HL-60 (cell line): ENCODE measurements around the gene NR3C1.

Experiments used
- POLR2AphosphoS5 ChIP-seq: IDR thresholded peaks from 2 replicates; pipeline ENCODE4 v1.6.1; 2012; ENCODE audit warnings: low read depth
- SPI1 ChIP-seq: IDR thresholded peaks from 2 replicates; pipeline ENCODE4 v1.6.1; 2012; ENCODE audit warnings: low read depth, mild to moderate bottlenecking, borderline replicate concordance
- TF ChIP-seq, protein P1 (sequence below): IDR thresholded peaks from one replicate; pipeline ENCODE4 v1.5.1; 2011; ENCODE audit warnings: low read length, control low read depth, inconsistent platforms; ENCODE audit not compliant: insufficient read depth
- TF ChIP-seq, protein P2 (sequence below): IDR thresholded peaks from 2 replicates; pipeline ENCODE4 v1.6.1; 2012; ENCODE audit warnings: low read depth; ENCODE audit not compliant: insufficient replicate concordance

DNA sequence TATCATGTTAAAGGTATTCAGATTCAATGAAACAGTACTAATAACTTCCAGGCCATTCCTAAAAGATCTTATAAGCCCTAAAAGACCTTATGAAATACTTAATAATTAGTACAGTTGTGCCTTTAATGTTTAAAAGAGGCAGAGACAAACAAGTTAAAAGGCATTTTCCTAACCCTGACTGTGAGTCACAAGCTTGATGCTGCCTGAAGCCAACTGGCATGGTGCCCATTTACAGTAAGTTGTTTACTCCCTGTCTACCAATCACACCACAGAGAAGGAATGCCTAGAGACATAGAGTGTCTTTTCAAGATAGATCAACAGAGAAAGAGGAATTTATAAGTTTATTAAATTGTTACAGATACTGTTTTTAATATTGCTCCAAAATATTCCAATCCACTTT is 47.8 kb downstream of the NR3C1 start:
- TF ChIP-seq, protein P1, sequence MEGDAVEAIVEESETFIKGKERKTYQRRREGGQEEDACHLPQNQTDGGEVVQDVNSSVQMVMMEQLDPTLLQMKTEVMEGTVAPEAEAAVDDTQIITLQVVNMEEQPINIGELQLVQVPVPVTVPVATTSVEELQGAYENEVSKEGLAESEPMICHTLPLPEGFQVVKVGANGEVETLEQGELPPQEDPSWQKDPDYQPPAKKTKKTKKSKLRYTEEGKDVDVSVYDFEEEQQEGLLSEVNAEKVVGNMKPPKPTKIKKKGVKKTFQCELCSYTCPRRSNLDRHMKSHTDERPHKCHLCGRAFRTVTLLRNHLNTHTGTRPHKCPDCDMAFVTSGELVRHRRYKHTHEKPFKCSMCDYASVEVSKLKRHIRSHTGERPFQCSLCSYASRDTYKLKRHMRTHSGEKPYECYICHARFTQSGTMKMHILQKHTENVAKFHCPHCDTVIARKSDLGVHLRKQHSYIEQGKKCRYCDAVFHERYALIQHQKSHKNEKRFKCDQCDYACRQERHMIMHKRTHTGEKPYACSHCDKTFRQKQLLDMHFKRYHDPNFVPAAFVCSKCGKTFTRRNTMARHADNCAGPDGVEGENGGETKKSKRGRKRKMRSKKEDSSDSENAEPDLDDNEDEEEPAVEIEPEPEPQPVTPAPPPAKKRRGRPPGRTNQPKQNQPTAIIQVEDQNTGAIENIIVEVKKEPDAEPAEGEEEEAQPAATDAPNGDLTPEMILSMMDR = no peak
- TF ChIP-seq POLR2AphosphoS5 = no peak
- TF ChIP-seq, protein P2, sequence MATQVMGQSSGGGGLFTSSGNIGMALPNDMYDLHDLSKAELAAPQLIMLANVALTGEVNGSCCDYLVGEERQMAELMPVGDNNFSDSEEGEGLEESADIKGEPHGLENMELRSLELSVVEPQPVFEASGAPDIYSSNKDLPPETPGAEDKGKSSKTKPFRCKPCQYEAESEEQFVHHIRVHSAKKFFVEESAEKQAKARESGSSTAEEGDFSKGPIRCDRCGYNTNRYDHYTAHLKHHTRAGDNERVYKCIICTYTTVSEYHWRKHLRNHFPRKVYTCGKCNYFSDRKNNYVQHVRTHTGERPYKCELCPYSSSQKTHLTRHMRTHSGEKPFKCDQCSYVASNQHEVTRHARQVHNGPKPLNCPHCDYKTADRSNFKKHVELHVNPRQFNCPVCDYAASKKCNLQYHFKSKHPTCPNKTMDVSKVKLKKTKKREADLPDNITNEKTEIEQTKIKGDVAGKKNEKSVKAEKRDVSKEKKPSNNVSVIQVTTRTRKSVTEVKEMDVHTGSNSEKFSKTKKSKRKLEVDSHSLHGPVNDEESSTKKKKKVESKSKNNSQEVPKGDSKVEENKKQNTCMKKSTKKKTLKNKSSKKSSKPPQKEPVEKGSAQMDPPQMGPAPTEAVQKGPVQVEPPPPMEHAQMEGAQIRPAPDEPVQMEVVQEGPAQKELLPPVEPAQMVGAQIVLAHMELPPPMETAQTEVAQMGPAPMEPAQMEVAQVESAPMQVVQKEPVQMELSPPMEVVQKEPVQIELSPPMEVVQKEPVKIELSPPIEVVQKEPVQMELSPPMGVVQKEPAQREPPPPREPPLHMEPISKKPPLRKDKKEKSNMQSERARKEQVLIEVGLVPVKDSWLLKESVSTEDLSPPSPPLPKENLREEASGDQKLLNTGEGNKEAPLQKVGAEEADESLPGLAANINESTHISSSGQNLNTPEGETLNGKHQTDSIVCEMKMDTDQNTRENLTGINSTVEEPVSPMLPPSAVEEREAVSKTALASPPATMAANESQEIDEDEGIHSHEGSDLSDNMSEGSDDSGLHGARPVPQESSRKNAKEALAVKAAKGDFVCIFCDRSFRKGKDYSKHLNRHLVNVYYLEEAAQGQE = no peak
- no peak for TF ChIP-seq SPI1
